H1 (cell line): ENCODE data around the gene SOST. TPM values are rescaled to one million over a fixed set of nuclear protein-coding genes. Genes with fewer than 3 reads are reported as not detected.

Source experiments
- CTCF ChIA-PET: fragments of 300-600 bp; sonication (Branson Sonifier 250); formaldehyde crosslinking; loops from one replicate; lab custom pipeline; 2021; ENCODE audit not compliant: partially characterized antibody; lab: Charles Lee
- POLR2A ChIA-PET: fragments of 300-600 bp; sonication (Branson Sonifier 250); formaldehyde crosslinking; loops from one replicate; lab custom pipeline; 2021; ENCODE audit warnings: inconsistent platforms; ENCODE audit not compliant: partially characterized antibody; lab: Charles Lee
- DNase-seq, 2 experiments: peaks; one replicate each; pipeline versions ENCODE4 v3.0.0 to v3.0.0-alpha.2; 2010 to 2022; ENCODE audit warnings: low spot score in 2 of 2, low read depth in 1 of 2, mixed read lengths in 1 of 2
- FAIRE-seq: peaks from 2 replicates; lab custom pipeline; 2011; peaks lifted over from hg19 to GRCh38; lab: Jason Lieb, UNC
- H2AFZ ChIP-seq: 2 replicates; pipeline ENCODE4 v1.8.1; 2012; ENCODE audit warnings: low read length, inconsistent platforms
- H2AK5ac ChIP-seq: 2 replicates; pipeline ENCODE4 v1.6.1; 2013; ENCODE audit warnings: low read depth, low read length
- H2BK120ac ChIP-seq: replicated peaks from 2 replicates; pipeline ENCODE3; 2013; ENCODE audit warnings: low read depth, low read length, inconsistent platforms
- H2BK12ac ChIP-seq: 2 replicates; pipeline ENCODE4 v1.6.1; 2013; ENCODE audit warnings: low read depth, low read length
- H2BK15ac ChIP-seq: 2 replicates; pipeline ENCODE4 v1.6.1; 2013; ENCODE audit warnings: low read length
- H2BK20ac ChIP-seq: 2 replicates; pipeline ENCODE4 v1.6.1; 2013; ENCODE audit warnings: low read length
- H2BK5ac ChIP-seq: 2 replicates; pipeline ENCODE4 v1.6.1; 2013; ENCODE audit warnings: low read depth, low read length
- H3K14ac ChIP-seq: 2 replicates; pipeline ENCODE4 v1.6.1; 2013; ENCODE audit warnings: inconsistent platforms; ENCODE audit not compliant: insufficient read length
- H3K18ac ChIP-seq: 2 replicates; pipeline ENCODE4 v1.6.1; 2013; ENCODE audit warnings: low read length; ENCODE audit errors: extremely low read depth
- H3K23ac ChIP-seq: 2 replicates; pipeline ENCODE4 v1.6.1; 2013; ENCODE audit warnings: inconsistent platforms; ENCODE audit not compliant: insufficient read length
- H3K23me2 ChIP-seq: 2 replicates; pipeline ENCODE4 v1.6.1; 2013; ENCODE audit warnings: low read depth, low read length
- H3K27ac ChIP-seq: 2 replicates; pipeline ENCODE4 v1.6.1; 2011; ENCODE audit warnings: low read depth, low read length, inconsistent platforms
- H3K27me3 ChIP-seq, 4 experiments: replicated peaks in 1 of 4; 1 replicate in 1 of 4; 2 replicates in 3 of 4; pipeline versions ENCODE4 v1.6.1 to v1.8.1; 2011 to 2013; ENCODE audit warnings: low read length in 3 of 4, mild to moderate bottlenecking in 3 of 4, inconsistent platforms in 2 of 4, mixed read lengths in 2 of 4, moderate library complexity in 1 of 4; ENCODE audit not compliant: control insufficient read depth in 3 of 4, insufficient read depth in 3 of 4; ENCODE audit errors: extremely low read depth in 1 of 4
- H3K36me3 ChIP-seq, 4 experiments: 2 replicates each; pipeline versions ENCODE4 v1.6.1 to v1.8.1; 2011 to 2013; ENCODE audit warnings: mild to moderate bottlenecking in 4 of 4, low read length in 3 of 4, moderate library complexity in 2 of 4, control low read depth in 1 of 4, inconsistent platforms in 1 of 4; ENCODE audit not compliant: insufficient read depth in 4 of 4, control insufficient read depth in 2 of 4
- H3K4ac ChIP-seq: replicated peaks from 2 replicates; pipeline ENCODE3; 2013; ENCODE audit warnings: low read length, low read depth, mixed read lengths, inconsistent platforms; ENCODE audit not compliant: insufficient read length
- H3K4me1 ChIP-seq, 4 experiments: replicated peaks in 1 of 4; 1 replicate in 1 of 4; 2 replicates in 3 of 4; pipeline versions ENCODE4 v1.6.1 to v1.8.1; 2011 to 2013; ENCODE audit warnings: low read length in 3 of 4, inconsistent platforms in 2 of 4, mixed read lengths in 1 of 4; ENCODE audit not compliant: insufficient read depth in 4 of 4, control insufficient read depth in 3 of 4
- H3K4me2 ChIP-seq, 2 experiments: 2 replicates each; pipeline versions ENCODE4 v1.6.1 to v1.8.1; 2011 to 2013; ENCODE audit warnings: low read depth in 2 of 2, low read length in 2 of 2, control low read depth in 1 of 2, inconsistent platforms in 1 of 2, mild to moderate bottlenecking in 1 of 2; ENCODE audit not compliant: insufficient read depth in 1 of 2
- H3K4me3 ChIP-seq, 4 experiments: fragments of 200-600, 300-600 bp in 1 of 4; sonication (generic), shearing (Covaris generic), sonication (Bioruptor Twin) in 1 of 4; 2 replicates each; pipeline versions ENCODE4 v1.5.1 to v1.8.1; 2011 to 2016; ENCODE audit warnings: low read length in 4 of 4, low read depth in 3 of 4, control low read depth in 2 of 4, inconsistent platforms in 2 of 4, mild to moderate bottlenecking in 2 of 4, mixed read lengths in 1 of 4, moderate library complexity in 1 of 4; ENCODE audit not compliant: insufficient read depth in 2 of 4; ENCODE audit errors: extremely low read depth in 1 of 4
- H3K56ac ChIP-seq: replicated peaks from 2 replicates; pipeline ENCODE3; 2013; ENCODE audit warnings: low read depth, mild to moderate bottlenecking, mixed read lengths, low read length, inconsistent platforms; ENCODE audit not compliant: insufficient read length
- H3K79me1 ChIP-seq: 2 replicates; pipeline ENCODE4 v1.6.1; 2013; ENCODE audit warnings: low read depth, low read length, control low read depth
- H3K79me2 ChIP-seq, 2 experiments: 2 replicates each; pipeline versions ENCODE4 v1.6.1 to v1.8.1; 2012 to 2013; ENCODE audit warnings: low read length in 2 of 2, mild to moderate bottlenecking in 2 of 2, inconsistent platforms in 1 of 2; ENCODE audit not compliant: insufficient read depth in 2 of 2, control insufficient read depth in 1 of 2
- H3K9ac ChIP-seq, 4 experiments: replicated peaks in 1 of 4; 1 replicate in 1 of 4; 2 replicates in 3 of 4; pipeline versions ENCODE4 v1.6.1 to v1.8.1; 2011 to 2013; ENCODE audit warnings: low read depth in 3 of 4, low read length in 3 of 4, control low read depth in 2 of 4, mild to moderate bottlenecking in 2 of 4, moderate library complexity in 2 of 4, inconsistent platforms in 1 of 4; ENCODE audit errors: extremely low read depth in 1 of 4
- H3K9me3 ChIP-seq, 2 experiments: 2 replicates each; pipeline versions ENCODE4 v1.6.1 to v1.8.1; 2012 to 2013; ENCODE audit warnings: mild to moderate bottlenecking in 2 of 2, moderate library complexity in 2 of 2, control low read depth in 1 of 2, inconsistent platforms in 1 of 2, low read depth in 1 of 2, low read length in 1 of 2, mixed read lengths in 1 of 2; ENCODE audit not compliant: insufficient read depth in 2 of 2
- H4K20me1 ChIP-seq, 2 experiments: replicated peaks in 1 of 2; 2 replicates each; pipeline versions ENCODE3 to v1.8.1; 2011 to 2013; ENCODE audit warnings: inconsistent platforms in 2 of 2, low read length in 2 of 2, mild to moderate bottlenecking in 1 of 2; ENCODE audit not compliant: insufficient read depth in 2 of 2, control insufficient read depth in 1 of 2
- H4K5ac ChIP-seq: 2 replicates; pipeline ENCODE4 v1.6.1; 2013; ENCODE audit warnings: low read length, low read depth, mixed read lengths, inconsistent platforms; ENCODE audit not compliant: insufficient read length
- H4K8ac ChIP-seq: 2 replicates; pipeline ENCODE4 v1.8.0; 2013; ENCODE audit warnings: mild to moderate bottlenecking, moderate library complexity, low read length, inconsistent platforms; ENCODE audit not compliant: insufficient read depth; ENCODE audit errors: extremely low read depth
- H4K91ac ChIP-seq: replicated peaks from 2 replicates; pipeline ENCODE3; 2013; ENCODE audit warnings: low read length, mixed read lengths, inconsistent platforms; ENCODE audit not compliant: insufficient read length
- JUN ChIP-seq: IDR thresholded peaks from 2 replicates; pipeline ENCODE4 v1.6.1; 2011; ENCODE audit warnings: low read depth, mild to moderate bottlenecking, improper control_type of control experiment, low read length
- KDM5A ChIP-seq: fragments of 200-600 bp; IDR thresholded peaks from 2 replicates; pipeline ENCODE4 v1.7.1; 2012; ENCODE audit warnings: mild to moderate bottlenecking, low read length, inconsistent platforms, mixed read lengths
- NANOG ChIP-seq: IDR thresholded peaks from 2 replicates; pipeline ENCODE4 v1.6.1; 2011; ENCODE audit warnings: low read length, low read depth, mild to moderate bottlenecking, inconsistent platforms; ENCODE audit not compliant: insufficient read depth, poor library complexity, severe bottlenecking
- SRF ChIP-seq: IDR thresholded peaks from 2 replicates; pipeline ENCODE4 v1.6.1; 2011; ENCODE audit warnings: mild to moderate bottlenecking, low read depth, low read length, moderate library complexity
- SUZ12 ChIP-seq: fragments of 200-600 bp; sonication (generic); IDR thresholded peaks from 2 replicates; pipeline ENCODE4 v1.6.1; 2012; ENCODE audit warnings: mild to moderate bottlenecking, inconsistent platforms, low read length, moderate library complexity, mixed read lengths
- WGBS, 2 experiments: shearing (Covaris generic) in 1 of 2; methylation state at CpG; one replicate each; pipeline versions ENCODE4 v1.1.6 to v1.1.7; 2013 to 2015; ENCODE audit warnings: low lambda C conversion rate in 2 of 2, mixed read lengths in 2 of 2, inconsistent platforms in 1 of 2, low coverage in 1 of 2, missing lambda C conversion rate in 1 of 2; ENCODE audit not compliant: insufficient replicate concordance in 2 of 2, insufficient coverage in 1 of 2, insufficient read length in 1 of 2; ENCODE audit errors: extremely low coverage in 1 of 2, missing lambda C conversion rate in 1 of 2; 5-methylcytosine and 5-hydroxymethylcytosine counted together
- polyA plus RNA-seq, 7 experiments: library from polyadenylated mRNA; depleted of rRNA in 3 of 7; stranded (reverse) in 5 of 7; unstranded in 2 of 7; fragments of >200 nt in 5 of 7; fragments of 200-250 nt in 2 of 7; gene quantifications; 1 replicate in 5 of 7; 2 replicates in 1 of 7; 4 replicates in 1 of 7; pipeline versions ENCODE4 v1.2.1 to v1.2.3, GENCODE V29; 2011 to 2013; ENCODE audit warnings: missing spikeins in 2 of 7, mixed read lengths in 2 of 7
- total RNA-seq: library from RNA; stranded (reverse); fragmentation: NEBNext Ultra II Directional; extraction: Animal tissue kit (Norgen Biotek cat#: 25700); gene quantifications from 2 replicates; pipeline ENCODE4 v1.2.1, GENCODE V29; 2021

Gene SOST
- total and polyA plus RNA-seq, 2 of the 8 experiments (the other 6 are each of a cell fraction or from before 2014, with no cell fraction given), result 0.08 TPM; not detected in 1

DNA sequence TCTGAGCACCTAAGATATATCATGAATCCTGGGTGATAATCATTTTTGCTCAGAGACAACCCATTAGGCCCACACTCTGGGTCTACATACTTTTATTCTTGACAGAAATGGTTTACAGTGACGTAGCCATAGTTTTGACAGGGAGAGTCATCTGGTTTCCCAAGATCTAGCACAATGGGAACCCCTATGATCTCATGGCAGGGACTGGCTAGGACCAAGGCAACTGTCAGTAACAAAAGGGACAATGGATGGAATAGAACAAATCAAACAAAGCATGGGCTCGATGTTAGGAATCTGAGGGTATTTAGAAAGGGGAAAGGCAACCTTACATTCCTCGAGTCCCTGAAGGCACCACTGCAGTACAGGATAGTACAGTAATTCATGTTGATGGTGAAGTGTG lies 42.1 kb upstream of the SOST start:
- DNase-seq (no peak), FAIRE-seq (no peak)
- Histone ChIP-seq H3K36me3 (peaks cover 0 to 2% (median 0%) of the 10 kb centered on the region in 4 experiments; a peak in 1 of 8 replicates), H4K20me1 (no peaks in the 10 kb centered on the region), H2BK5ac (no peak overlapping the region), H2BK15ac (no peak overlapping the region), H2BK120ac (no peak overlapping the region), H3K4me3 (no peak overlapping the region), H3K18ac (no peak overlapping the region), H2BK12ac (no peak overlapping the region), H2AK5ac (no peak overlapping the region), H3K79me2 (no peaks in the 10 kb centered on the region), H4K91ac (no peak overlapping the region), H4K8ac (no peak overlapping the region), H3K9me3 (peaks cover 5 to 11% of the 10 kb centered on the region in 2 experiments; a peak in 3 of 4 replicates), H3K56ac (no peak overlapping the region), H3K9ac (no peak overlapping the region), H3K27me3 (no peaks in the 10 kb centered on the region), H3K27ac (no peak overlapping the region), H2AFZ (no peak overlapping the region), H3K4ac (no peak overlapping the region), H4K5ac (no peak overlapping the region), H3K14ac (no peak overlapping the region), H3K4me1 (peaks cover 0 to 17% (median 7%) of the 10 kb centered on the region in 4 experiments; a peak in 5 of 7 replicates), H2BK20ac (no peak overlapping the region), H3K23ac (no peak overlapping the region), H3K4me2 (no peak overlapping the region), H3K79me1 (no peaks in the 10 kb centered on the region), H3K23me2 (no peaks in the 10 kb centered on the region)
- POLR2A ChIA-PET, result no interaction called here
- TF ChIP-seq SRF, result no peak
- TF ChIP-seq SUZ12, result no peak
- no peak for TF ChIP-seq NANOG
- TF ChIP-seq KDM5A, result no peak
- TF ChIP-seq JUN, result no peak
- CTCF ChIA-PET, result interaction anchor here (0.5 to 2.4 kb wide), 2 partner anchors 11 to 403 kb away, joined by 6 read pairs; no protein-coding TSS in a partner anchor
- 92% methylated on average over 3 of the region's 3 CpGs; no CpG with 5 or more reads in 1 of the 2 experiments for WGBS, 2 experiments
